ENCODE measurements around the gene UCN2.

The UCN2 gene, protein sequence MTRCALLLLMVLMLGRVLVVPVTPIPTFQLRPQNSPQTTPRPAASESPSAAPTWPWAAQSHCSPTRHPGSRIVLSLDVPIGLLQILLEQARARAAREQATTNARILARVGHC

GRCh38 chr3:48563382-48563918 is at the start of gene UCN2:
Gene UCN2 (minus strand): TSS chr3:48563781. CDS start chr3:48563124, 657 bp downstream.
- DNase-seq (ENCODE audit: low spot score), result no peak

DNA sequence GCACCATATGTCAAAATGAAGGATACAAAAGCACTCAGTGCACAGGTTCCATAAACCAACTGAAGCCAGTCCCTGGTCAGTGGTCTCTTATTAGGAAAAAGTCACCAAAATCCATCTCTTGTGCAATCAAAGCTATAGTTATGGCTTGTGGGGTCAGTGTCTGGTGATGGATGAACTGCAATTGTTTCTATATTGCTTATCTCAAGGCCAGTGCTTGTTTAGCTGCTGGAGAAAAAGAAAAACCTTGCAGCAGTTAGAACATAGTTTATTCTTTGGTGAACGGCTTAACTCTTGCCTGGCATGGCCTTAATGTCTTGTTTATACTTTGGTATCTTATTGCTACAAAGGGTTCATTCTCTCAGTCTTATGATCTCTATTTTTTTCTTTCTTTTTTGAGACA is 48.7 kb upstream of the UCN2 start:
- no peak for DNase-seq (ENCODE audit: low spot score)

GRCh38 chr3:48609088-48610005 is 45.8 kb upstream of the UCN2 start, which contains the start of gene UQCRC1:
Gene UQCRC1 (minus strand): TSS chr3:48609646. CDS start chr3:48609620, 26 bp downstream.
- DNase-seq (ENCODE audit: low spot score), result peak; percentile 95

DNA sequence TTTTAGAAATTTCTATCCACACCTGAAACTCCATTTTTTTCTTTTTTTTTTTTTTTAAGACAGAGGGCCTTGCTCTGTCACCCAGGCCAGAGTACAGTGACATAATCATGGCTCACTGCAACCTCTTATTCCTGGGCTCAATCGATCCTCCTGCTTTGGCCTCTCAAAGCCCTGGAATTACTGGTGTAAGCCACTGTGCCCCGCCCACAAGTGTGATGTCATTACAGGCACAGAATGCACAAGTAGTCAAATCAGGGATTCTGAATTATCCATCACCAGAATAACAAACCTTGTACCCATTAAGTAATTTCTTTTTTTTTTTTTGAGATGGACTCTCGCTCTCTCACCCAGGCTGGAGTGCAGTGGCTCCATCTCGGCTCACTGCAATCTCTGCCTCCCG is 43.9 kb upstream of the UCN2 start:
- no peak for DNase-seq (ENCODE audit: low spot score)

DNA sequence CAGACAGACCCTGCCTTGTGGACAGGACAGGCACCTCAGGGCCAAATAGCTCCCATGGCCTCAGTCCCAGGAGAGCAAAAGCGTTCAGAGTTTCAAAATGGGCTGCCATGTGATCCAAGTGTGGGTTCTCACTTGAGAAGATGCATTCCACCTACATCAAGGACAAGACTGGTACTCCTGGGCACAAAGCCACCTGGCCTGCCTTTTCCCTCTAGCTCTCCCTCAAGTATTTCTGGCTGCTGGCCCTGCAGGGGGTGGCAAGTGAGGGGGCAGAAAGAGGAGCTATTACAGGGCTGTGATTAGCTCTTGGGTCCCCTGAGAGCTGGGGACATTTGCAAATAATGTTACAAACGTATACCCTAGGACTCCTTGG is 38.0 kb upstream of the UCN2 start:
- no peak for DNase-seq (ENCODE audit: low spot score)

GRCh38 chr3:48600711-48601621 is 37.4 kb upstream of the UCN2 start:
- DNase-seq (ENCODE audit: low spot score), result no peak

DNA sequence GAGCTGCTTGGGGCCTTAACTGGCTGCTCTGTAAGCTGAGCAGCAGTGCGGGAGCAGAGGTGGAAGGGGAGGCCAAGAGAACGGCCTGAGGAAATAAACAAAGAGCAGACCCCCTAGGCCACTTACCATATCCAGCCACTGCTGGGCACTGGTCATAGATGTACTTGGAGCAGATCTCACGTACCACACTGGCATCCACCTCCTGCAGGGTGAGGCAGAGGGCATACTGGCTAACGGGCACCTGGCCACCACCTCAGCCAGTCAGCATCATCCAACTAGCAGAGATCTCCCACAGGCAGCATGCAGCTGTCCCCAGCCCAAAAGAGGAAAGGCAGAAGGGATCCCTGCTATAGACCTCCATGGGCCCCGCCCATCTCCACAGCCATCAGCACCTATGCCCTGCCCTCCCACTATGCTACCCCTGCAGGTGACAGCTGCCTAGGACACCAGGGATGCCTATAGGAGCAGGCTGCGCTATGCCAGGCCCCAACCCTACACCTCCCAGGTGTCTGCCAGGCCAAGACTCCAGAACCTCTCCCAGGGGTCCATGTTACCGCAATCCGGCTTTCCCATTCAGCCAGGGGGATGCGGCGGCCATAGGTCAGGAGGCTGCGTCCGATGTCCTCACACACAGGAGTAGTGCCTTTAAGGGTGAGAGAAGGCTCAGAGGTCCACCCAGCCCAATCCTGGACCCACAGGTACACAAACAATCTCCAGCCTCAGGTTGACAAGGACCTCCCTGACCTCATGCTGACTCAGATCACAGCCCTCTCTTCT is 36.1 kb upstream of the UCN2 start:
- DNase-seq (ENCODE audit: low spot score), result no peak

DNA sequence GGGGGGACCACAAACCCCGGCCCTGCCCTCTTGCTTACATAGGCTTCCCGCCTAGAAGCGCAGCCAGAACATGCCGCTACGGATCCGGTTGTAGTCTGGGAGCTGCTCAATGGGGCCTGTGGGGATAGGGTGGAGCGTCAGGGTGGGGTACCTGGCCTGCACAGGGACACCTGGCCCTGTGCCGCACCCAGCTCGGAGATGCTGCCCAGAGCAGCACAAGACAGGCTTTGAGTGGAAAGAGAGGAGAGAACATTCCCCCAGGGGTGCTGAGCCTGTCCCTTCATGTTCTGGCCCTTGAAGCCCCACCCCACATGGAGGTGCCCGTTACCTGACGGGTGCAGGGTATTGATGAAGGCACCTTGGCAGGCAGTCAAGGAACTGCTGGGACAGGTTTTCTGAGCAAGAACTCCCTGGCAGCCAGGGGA is 35.5 kb upstream of the UCN2 start:
- no peak for DNase-seq (ENCODE audit: low spot score)

DNA sequence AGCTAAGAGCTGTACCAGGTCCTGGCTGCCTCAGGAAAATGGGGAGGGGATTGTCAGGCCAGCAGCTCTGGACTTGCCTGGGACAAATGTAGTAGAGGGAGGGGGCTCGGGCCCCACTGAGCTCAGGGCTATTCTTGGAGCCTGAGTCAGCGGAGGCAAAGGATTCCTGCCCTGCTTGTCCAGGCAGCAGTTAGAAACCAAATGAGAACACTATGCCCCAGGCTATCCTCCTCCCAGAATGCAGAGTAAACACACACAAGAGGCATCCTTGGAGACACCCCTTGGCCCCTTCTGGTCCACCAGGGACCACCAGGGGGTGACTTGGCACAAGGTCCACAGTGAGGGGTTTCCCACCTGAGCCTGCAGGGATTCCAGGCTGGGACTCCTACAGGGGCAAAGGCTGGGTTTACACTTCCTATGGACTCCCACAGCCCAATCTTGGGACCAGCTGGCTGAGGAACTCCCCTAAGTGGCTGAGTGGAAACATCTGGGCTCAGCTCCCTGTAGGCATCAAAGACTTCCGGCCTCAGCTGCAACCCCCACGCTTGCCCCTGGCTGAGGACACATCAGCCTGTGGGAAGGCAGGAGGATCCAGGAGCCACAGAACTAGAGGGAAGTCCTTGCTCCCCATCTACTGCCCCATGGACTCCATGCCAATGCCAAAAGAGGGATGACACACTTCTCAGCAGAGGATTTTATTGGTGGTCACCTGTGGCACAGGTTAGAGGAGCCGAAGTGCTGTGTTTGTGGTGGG is 34.9 kb upstream of the UCN2 start:
- DNase-seq (ENCODE audit: low spot score), result no peak

GRCh38 chr3:48597408-48597800 is 33.8 kb upstream of the UCN2 start:
- no peak for DNase-seq (ENCODE audit: low spot score)

GRCh38 chr3:48596676-48597407 is 33.3 kb upstream of the UCN2 start:
- DNase-seq (ENCODE audit: low spot score), result no peak

DNA sequence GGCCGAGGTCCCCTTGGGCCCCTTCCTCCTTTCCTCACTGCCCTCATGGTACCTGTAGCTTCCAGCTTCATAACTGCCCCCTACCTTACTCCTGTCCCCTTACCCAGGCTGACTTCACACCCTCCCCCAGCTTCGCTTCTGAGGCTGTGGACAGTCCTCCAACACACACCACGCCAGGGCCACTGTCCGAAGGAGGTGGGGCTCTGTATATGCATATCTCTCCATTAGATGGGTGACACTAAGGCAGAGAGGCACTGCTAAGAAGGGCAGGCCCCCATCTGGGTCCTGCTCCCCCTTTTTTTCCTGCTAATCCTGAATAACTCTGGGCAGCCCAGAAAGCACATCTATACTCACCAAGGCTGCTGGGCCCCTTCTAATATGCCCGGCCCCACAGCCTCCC is 32.6 kb upstream of the UCN2 start:
- no peak for DNase-seq (ENCODE audit: low spot score)

DNA sequence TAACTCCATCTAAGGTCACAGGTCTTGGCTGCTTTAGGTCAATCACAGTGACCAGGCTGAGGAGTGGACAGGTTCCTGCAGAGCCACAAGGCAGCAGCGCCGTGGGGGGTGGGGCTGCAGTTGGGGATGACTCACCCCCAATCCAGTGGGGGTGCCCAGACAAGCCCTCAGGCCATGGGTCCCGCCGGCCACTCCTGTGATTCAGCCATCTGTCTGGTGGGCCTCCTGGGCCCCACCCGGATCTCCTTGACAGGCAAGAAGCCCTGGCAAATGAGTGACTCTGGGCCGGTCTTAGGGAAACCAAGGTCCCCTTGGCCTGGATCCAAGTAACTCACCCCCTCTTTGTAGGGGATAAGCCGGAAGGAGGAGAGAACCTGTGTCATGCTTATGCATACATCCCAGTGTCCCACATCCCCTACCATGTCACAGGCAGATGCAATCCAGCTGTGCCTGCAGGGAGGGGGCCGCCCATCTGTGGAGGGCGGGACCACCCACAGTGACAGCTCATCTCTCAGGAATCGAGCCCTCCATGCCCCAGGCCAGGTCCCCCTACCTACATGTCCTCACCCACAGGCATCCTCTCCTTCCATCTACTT is 32.0 kb upstream of the UCN2 start:
- no peak for DNase-seq (ENCODE audit: low spot score)

GRCh38 chr3:48595075-48595525 is 31.5 kb upstream of the UCN2 start, which contains the start of gene COL7A1:
Gene COL7A1 (minus strand): TSS chr3:48595329. CDS start chr3:48595159, 170 bp downstream.
- no peak for DNase-seq (ENCODE audit: low spot score)

GRCh38 chr3:48594417-48595049 is 31.0 kb upstream of the UCN2 start:
- no peak for DNase-seq (ENCODE audit: low spot score)

GRCh38 chr3:48593337-48593736 is 29.8 kb upstream of the UCN2 start:
- no peak for DNase-seq (ENCODE audit: low spot score)

DNA sequence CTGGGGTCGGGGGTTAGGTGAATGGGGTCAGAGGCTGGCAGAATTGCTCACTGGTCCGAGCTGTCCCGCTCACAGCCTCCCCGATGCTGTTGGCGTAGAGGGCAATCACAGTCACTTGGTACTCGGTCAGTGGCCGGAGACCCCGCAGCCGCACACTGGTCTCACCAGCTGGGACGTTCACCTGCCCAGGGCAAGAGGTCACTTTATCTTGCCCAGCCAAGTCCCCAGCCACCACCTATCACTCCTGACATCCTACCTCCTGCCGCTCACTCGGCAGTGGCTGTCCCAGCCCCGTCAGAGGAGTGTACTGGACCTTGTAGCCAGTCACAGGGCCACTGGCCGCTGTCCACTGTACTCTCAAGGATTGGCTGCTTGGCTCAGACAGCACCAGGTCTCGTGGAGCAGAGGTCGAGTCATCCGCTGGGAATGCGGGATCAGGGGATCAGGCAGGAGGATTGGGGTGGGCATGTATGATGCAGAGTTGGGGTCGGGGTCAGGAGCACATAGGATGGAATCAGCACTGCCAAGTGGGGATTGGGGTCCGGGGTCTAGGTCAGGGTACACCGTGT is 29.0 kb upstream of the UCN2 start:
- DNase-seq (ENCODE audit: low spot score), result no peak

DNA sequence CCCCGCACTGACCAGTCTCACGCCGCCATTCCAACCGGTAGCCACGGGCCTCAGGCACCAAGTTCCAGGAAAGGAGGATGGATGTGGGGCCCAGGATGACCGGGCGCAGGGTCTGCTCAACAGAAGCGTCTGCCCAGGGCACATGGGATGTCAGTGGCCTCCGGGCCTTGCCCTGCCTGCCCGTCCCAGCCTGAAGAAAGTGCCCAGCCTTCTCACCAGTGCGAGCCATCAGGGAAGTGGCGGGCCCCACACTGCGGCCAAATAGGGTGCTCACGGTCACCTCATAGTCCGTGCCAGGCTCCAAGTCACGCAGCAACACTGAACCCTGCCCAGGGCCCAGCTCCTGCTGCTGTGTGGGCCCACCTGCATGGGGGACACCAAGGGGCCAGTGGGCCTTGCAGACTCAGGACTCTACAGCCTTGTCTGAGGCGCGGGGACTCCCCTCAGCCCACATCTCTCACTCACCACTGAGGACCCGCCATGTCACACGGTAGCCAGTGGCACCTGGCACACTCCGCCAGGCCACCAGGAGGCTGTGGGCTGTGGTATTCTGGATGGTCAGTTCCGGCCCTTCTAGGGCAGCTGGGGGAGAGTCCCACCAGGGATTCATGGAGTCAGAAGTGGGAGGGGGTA is 28.4 kb upstream of the UCN2 start:
- no peak for DNase-seq (ENCODE audit: low spot score)

All from Ammon's horn (tissue), 1 donor.